Nasal cavity respiratory epithelium epithelial cell of viscerocranial mucosa (primary cell): ENCODE measurements around the gene DLX3. TPM values are rescaled to one million over a fixed set of nuclear protein-coding genes. Genes with fewer than 3 reads are reported as not detected.

Source experiments
- total RNA-seq: library from RNA; depleted of rRNA; stranded (reverse); fragments of >200 nt; gene quantifications from 2 replicates; pipeline ENCODE4 v1.2.3, GENCODE V29; 2014

The DLX3 gene
- 0.14 and 0.34 TPM in 2 replicates for total RNA-seq

DNA sequence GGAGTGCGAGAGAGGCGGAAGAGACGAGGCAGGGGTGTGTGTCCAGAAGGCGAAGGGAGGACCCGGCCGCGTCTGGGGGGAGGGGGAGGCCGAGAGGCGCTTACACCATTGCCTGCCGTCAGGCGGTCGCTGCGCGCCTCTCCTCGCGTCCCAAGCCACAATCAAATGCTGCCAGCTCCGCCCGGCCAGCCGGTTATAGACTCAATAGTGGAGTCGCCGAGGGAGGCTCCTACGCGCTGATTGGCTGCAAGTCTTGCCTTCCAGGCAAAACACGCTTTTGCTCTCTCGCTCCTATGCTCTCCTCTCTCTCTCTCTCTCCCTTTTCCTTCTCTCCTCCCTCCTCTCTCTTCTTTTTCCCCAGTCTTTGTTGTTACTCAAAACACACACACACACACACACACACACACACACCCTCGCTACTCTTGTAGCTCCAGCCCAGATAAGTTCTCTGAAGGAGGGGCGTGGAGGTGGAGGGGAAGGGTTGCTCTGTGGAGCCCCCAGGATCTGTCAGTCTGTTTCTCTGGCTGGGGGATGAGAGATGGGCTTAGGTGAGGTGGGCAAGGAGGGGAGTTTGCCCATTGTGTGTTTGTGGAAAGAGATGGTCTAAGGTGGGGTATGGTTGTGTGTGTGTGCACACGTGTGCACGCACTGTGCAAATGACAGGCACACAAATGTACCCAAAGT is at the start of gene DLX3:
TSS of gene DLX3 (minus strand) at position 170 of the 684 bp plus-strand sequence. CDS start 226 bp downstream, outside the sequence.

DNA sequence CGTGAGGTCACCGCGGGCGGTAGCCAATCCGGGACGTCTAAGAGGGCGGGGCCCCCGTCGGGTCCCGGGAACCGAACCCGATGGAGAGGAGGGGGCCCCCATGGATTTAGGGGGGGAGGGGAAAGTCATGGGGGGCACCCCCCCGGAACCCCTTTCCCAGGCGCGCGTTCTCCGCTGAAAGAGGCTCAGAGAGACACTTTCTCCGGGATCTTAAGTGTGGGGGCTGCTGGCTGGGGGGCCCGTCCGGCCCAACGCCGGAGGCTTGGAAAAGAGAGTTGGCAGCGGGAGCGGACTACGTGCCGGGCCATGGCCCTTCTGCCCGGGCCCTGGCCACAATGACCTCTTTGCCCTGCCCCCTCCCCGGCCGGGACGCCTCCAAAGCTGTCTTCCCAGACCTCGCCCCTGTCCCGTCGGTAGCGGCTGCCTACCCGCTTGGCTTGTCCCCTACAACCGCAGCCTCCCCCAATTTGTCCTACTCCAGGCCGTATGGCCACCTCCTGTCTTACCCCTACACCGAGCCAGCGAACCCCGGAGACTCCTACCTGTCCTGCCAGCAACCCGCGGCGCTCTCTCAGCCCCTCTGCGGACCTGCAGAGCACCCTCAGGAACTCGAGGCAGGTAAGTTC is 25.8 kb downstream of the DLX3 start, which contains the start of gene DLX4:
TSS of gene DLX4 (plus strand) at position 57 of the 626 bp plus-strand sequence. CDS start at position 336, 279 bp downstream.

Other genes starting within 250 kb of the DLX3 start
- gene FAM117A, start 231.1 kb downstream of the DLX3 start, total RNA-seq: 1.4 and 3.5 TPM in 2 replicates
- 27.7 and 36.7 TPM in 2 replicates for gene KAT7, start 206.5 kb downstream of the DLX3 start, total RNA-seq
- not detected in 2 replicates for gene TAC4, start 147.2 kb downstream of the DLX3 start, total RNA-seq
- 0.07 TPM in 1 of 2 replicates, not detected in the other for gene DLX4, start 26.0 kb downstream of the DLX3 start, total RNA-seq
- 768 and 1,097 TPM in 2 replicates for gene ITGA3, start 60.9 kb upstream of the DLX3 start, total RNA-seq
- 3.1 and 11.3 TPM in 2 replicates for gene PDK2, start 100.1 kb upstream of the DLX3 start, total RNA-seq
- 0.28 TPM in 1 of 2 replicates, not detected in the other for gene SAMD14, start 134.9 kb upstream of the DLX3 start, total RNA-seq
- gene PPP1R9B, start 155.5 kb upstream of the DLX3 start, total RNA-seq: 15.7 and 41.1 TPM in 2 replicates
- gene SGCA, start 170.8 kb upstream of the DLX3 start, total RNA-seq: 0.28 TPM in 1 of 2 replicates, not detected in the other
- gene COL1A1, start 206.4 kb upstream of the DLX3 start, total RNA-seq: 11.3 and 73.1 TPM in 2 replicates